GM18498 (cell line): ENCODE measurements around the gene SPATA13.
"Not testable (repeated sequence)": the region's sequence is repeated elsewhere in the genome, so short reads cannot be mapped to it uniquely, and the experiment has no call there.

Experiments
- ATAC-seq: cut with Tn5 transposase; IDR thresholded peaks from one replicate; pipeline ENCODE4 v1.9.1; 2021; ENCODE audit warnings: mild to moderate bottlenecking, moderate library complexity; ENCODE audit not compliant: unreplicated experiment

The SPATA13 gene

GRCh38 chr13:24192057-24192810 lies 31.7 kb downstream of the SPATA13 start:
- ATAC-seq: no peak

GRCh38 chr13:24192811-24193162 lies 32.3 kb downstream of the SPATA13 start:
- no peak for ATAC-seq

GRCh38 chr13:24194447-24194846 lies 33.9 kb downstream of the SPATA13 start:
- ATAC-seq: no peak

GRCh38 chr13:24195626-24196025 lies 35.1 kb downstream of the SPATA13 start:
- no peak for ATAC-seq

- no peak for ATAC-seq
These were observed 36.2 kb downstream of the SPATA13 start for GRCh38 chr13:24196593-24197197.

- ATAC-seq: no peak
These were observed 38.5 kb downstream of the SPATA13 start for GRCh38 chr13:24199016-24199415.

- ATAC-seq: no peak
These were observed 41.7 kb downstream of the SPATA13 start for GRCh38 chr13:24202215-24202614.

GRCh38 chr13:24203273-24203672 lies 42.8 kb downstream of the SPATA13 start:
- ATAC-seq: no peak

- peak; percentile 65 for ATAC-seq
These were observed 43.3 kb downstream of the SPATA13 start for GRCh38 chr13:24203811-24204210.

- ATAC-seq: not testable (repeated sequence)
These were observed 44.6 kb downstream of the SPATA13 start for GRCh38 chr13:24205076-24205475.

- no peak for ATAC-seq
These were observed 47.5 kb downstream of the SPATA13 start for GRCh38 chr13:24207841-24208667.

- no peak for ATAC-seq
These were observed 48.6 kb downstream of the SPATA13 start for GRCh38 chr13:24209138-24209537.

- ATAC-seq: no peak
These were observed 51.7 kb downstream of the SPATA13 start for GRCh38 chr13:24212254-24212653.

- no peak for ATAC-seq
These were observed 52.2 kb downstream of the SPATA13 start for GRCh38 chr13:24212674-24213073.

- ATAC-seq: no peak
These were observed 53.4 kb downstream of the SPATA13 start for GRCh38 chr13:24213932-24214331.

- ATAC-seq: no peak
These were observed 54.0 kb downstream of the SPATA13 start for GRCh38 chr13:24214528-24214927.

GRCh38 chr13:24215126-24215525 lies 54.6 kb downstream of the SPATA13 start:
- peak; percentile 53 for ATAC-seq

GRCh38 chr13:24215732-24216131 lies 55.2 kb downstream of the SPATA13 start:
- no peak for ATAC-seq

GRCh38 chr13:24216176-24216575 lies 55.7 kb downstream of the SPATA13 start:
- ATAC-seq: no peak

GRCh38 chr13:24216779-24217178 lies 56.3 kb downstream of the SPATA13 start:
- not testable (repeated sequence) for ATAC-seq

GRCh38 chr13:24217601-24218281 lies 57.2 kb downstream of the SPATA13 start:
- peak; percentile 61 for ATAC-seq
